CD4-positive, alpha-beta T cell treated with Interferon alpha-2 for 1 hour (primary cell): ENCODE results near the gene SLC17A7.

ENCODE experiments used
- DNase-seq, 2 donors: peaks; one replicate each; pipeline ENCODE4 v3.0.0-alpha.2; 2020 to 2022

Gene SLC17A7

GRCh38 chr19:49443366-49444099 is 2.2 kb upstream of the SLC17A7 start:
- peak; percentile 92 to 93 for DNase-seq

GRCh38 chr19:49442771-49443365 is 1.5 kb upstream of the SLC17A7 start:
- DNase-seq = peak; percentile 42 to 65

DNA sequence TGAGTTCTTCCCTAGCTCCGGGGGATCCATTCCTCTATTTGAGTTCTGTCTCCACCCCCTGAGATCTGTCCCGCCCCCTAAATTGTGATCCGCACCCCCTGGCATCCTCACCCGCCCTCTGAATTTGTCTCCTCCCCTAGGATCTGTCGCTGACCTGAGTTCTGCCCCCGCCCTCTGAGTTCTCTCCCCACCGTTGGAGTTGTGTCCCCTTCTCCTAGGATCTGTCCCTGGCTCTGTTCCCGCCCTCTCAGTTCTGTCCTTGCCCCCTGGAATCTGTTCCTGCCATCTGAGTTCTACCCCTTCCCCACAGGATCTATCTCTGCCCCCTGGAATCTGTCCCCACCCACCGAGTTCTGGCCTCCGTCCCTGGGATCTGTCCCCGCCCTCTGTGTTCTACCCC is 1.0 kb upstream of the SLC17A7 start:
- DNase-seq = no peak

DNA sequence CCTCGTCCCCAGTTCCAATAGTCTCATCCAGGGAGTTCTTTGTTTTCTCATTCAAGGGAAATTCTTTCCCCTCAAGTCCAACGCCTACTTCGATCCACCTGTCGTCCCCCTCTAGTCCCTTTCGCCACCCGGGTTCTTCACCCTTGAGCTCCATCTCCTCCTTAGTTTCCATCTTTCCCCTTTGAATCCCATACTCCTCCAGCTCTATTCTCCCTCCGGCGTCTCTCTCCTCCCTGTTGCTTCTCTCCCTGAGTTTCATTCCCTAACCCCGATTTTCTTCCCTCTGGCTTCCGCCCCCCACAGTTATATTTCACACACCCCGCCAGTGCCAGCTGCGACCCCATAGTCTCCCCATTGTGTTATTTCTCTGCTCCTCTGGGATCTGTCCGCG is 628 bp upstream of the SLC17A7 start:
- no peak for DNase-seq

- no peak for DNase-seq
Measured at GRCh38 chr19:49440439-49441209, 703 bp downstream of the SLC17A7 start.

GRCh38 chr19:49439836-49440235 is 1.5 kb downstream of the SLC17A7 start:
- no peak for DNase-seq

- DNase-seq = no peak
Measured at GRCh38 chr19:49438261-49438660, 3.1 kb downstream of the SLC17A7 start.

GRCh38 chr19:49437231-49437630 is 4.1 kb downstream of the SLC17A7 start:
- no peak for DNase-seq

DNA sequence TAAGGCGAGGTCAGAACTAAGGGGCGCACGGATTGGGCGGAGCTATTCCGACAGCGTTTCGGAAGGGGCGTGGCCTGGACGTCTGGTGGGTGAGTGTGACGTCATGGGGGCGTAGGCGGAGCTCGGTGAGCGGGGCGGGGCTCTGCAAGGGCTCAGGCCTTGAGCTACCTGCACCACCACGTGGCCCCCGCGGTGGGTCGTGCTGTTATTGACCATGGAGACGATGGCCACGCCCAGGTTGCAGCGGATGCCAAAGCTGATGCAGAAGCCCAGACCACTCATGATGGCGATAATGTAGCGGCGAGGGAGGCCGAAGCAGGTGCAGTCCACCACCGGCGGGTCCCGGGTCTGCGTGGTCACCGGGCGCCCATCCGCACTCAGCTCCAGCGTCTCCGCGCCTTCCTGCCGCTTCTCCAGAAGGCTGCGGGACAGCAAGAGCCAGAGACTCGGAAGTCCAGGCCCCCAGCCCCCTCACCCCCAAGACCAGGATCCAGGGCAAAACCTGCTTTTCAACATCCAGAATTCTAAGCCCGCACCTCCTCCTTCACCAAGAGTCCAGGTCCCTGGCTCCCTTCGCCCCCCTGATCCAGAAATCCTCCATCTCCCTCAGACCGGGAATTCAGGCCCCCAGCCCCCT is 4.8 kb downstream of the SLC17A7 start:
- peak; percentile 55 to 63 for DNase-seq

DNA sequence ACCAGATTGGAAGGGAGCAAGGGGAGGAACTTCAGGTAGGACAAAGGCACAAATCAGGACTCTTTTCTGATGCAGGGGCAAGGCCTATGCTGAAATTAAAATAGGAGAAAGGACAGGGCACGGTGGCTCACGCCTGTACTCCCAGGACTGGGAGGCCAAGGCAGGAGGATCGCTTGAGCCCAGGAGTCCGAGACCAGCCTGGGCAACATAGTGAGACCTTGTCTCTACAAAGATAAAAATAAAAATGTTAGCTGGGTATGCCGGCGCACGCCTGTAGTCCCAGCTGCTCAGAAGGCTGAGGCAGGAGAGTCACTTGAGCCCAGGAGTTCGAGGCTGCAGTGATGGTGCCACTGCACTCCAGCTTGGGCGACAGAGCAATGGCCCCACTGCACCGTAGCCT is 5.7 kb downstream of the SLC17A7 start:
- no peak for DNase-seq

DNA sequence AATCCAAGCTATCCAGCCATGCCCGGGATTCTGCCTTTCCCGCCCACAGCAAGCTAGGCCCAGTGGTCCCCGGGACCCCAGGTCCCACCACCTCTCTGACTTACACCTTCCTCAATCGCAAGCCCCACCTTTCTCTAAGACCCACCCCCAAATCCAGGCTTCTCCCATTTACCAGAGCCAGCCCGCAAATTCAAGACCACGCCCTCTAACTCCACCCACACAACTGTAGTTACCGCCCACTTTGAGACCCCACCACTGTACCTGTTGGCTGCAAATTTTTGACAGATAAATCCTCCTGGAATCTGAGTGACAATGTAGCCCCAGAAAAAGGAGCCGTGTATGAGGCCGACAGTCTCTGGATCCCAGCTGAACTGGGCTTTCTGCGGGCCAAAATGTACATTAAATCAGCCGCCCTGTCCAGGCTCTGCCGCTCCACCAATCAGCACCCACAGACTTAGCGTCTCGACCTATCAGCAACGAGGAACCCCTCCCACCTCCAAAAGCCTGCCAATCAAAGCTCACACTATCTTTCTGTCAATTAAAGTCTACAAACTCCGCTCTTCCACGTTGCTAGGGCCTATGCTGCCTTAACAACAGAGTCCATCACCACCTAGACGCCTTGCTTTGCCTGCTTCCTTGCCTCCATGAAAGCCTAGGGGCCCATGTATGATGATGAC is 6.3 kb downstream of the SLC17A7 start:
- DNase-seq = no peak

DNA sequence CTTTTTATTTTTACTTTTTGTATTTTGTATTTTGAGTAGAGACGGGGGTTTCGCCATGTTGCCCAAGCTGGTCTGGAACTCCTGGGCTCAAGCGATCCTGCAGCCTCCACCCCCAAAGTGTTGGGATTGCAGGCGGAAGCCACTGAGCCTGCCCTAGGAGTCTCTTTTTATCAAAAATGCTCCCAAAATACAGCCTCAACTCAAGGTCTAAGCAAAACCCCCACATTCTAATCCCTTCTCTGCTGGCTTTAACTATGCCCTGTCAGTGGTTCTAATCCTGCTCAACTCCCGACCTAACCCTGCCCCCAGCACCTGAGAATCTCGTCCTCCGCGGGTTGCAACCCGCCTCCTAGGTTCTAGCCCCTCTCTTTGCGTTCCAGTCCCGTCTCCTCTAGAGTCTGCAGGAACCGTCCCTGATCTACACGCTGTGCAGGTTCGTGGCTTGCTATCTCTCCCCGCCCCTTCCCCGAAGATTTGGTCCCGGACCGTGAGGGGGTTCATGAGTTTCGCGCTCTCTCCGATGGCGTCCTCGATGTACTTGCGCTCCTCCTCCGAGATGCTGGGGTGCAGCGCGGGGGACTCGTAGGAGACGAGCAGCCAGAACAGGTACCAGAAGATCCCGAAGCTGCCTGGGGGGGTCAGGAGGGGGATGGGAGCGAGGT is 8.0 kb downstream of the SLC17A7 start:
- no peak for DNase-seq

GRCh38 chr19:49432141-49433073 is 8.9 kb downstream of the SLC17A7 start:
- DNase-seq = peak in 1 of 2 donors; percentile 49

DNA sequence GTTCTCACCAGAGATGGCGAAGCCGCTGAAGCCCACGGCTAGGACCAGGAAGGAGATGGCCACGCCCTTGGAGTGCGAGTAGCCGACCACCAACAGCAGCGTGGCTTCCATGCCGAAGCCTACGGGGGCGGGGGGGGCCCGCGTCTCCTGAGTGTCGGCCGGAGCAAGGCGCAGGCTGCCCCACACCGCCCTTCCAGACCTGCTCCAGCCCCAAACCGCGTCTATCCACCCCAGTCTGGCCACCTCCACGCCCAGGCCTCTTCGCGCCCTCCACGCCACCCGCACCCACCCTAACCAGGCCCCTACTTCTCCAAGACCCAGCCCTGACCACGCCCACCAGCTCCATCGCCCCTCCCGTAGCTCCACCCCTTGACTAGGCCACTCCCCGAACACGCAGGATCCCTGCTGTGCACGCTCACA is 10.0 kb downstream of the SLC17A7 start:
- DNase-seq = peak; percentile 24 to 39

DNA sequence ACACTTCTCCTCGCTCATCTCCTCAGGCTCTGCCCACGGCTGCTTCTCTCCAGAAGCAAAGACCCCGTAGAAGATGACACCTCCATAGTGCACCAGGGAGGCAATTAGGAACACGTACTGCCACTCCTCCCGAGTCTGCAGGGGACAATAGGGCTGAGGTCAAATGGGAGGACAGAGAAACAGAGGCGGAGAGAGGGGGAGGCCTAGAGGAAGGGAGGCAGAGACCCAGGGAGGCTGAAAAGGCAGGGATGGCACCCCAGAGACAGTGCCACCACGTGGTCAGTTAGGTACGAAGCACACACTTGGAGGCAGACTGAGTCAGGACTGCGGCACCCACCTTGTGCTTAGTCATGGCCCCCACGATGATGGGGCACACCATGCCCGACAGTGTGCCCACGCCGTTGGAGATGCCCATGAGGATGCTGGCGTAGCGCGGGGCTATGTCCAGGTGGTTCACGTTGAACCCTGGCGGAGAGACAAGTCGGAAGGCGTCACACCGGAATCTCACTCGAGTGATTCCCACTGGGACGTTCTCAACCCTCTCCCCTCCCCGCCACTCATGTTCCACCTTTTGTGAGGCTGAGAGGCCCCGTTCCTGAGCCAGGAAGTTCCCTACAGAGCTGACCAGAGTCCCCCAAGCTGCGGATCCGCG is 10.5 kb downstream of the SLC17A7 start:
- DNase-seq = peak; percentile 19 to 43

- DNase-seq = no peak
Measured at GRCh38 chr19:49430172-49430677, 11.1 kb downstream of the SLC17A7 start.

DNA sequence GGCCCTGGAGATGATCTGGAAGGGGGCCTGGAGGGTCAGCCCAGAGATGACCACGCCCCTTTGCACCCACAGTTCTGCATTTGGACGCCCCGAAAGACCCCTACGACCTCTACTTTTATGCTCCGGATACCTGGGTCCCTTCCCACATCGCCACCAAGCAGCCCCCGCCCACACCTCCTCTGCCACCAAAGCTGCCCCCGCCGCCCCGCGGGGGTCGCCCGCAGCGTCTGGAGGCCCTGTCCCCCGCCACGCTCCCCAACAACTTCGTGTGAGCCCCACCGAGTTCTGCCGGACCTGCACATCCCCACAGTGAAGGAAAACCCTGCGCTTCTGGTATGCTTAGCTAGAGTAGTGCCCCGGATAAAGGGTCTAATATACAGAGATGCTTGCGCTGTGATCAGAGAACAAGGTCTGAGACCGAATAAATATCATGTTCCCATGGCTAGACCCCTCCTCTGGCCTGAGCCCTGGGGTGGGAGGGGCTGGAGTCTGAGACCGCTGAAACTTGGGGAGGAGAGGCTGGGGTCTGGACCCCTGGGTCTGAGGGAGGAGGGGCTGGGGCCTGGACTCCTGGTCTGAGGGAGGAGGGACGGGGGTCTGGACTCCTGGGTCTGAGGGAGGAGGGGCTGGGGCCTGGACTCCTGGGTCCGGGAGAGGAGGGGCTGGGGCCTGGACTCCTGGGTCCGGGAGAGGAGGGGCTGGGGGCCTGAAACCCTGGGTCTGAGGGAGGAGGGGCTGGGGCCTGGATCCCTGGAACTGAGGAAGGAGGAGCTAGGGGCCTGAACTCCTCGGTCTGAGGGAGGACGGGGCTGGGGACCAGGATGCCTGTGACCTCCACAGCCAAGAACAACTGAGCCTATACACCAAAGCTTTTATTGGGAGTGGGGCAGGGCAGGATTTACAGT is 12.5 kb downstream of the SLC17A7 start:
- no peak for DNase-seq

GRCh38 chr19:49427855-49428546 is 13.3 kb downstream of the SLC17A7 start:
- DNase-seq = peak in 1 of 2 donors; percentile 36

GRCh38 chr19:49427339-49427738 is 14.0 kb downstream of the SLC17A7 start:
- no peak for DNase-seq
